GM21515 (cell line): ENCODE results near the gene DRAXIN.

ENCODE experiments used
- ATAC-seq: cut with Tn5 transposase; IDR thresholded peaks from one replicate; pipeline ENCODE4 v1.9.1; 2021; ENCODE audit not compliant: unreplicated experiment

Gene DRAXIN

DNA sequence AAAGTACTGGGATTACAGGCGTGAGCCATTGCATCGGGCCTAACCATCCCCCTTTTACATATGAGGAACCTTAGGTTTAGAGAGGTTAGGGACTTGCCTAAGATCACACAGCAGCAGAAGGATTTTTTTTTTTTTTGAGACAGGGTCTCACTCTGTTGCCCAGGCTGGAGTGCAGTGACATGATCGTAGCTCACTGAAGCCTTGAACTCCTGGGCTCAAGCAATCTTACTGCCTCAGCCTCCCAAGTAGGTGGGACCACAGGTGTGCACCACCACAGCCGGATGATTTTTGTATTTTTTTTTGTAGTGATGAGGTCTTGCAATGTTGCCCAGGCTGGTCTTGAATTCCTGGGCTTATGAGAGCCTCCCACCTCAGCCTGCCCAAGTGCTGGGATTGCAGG lies 68.3 kb downstream of the DRAXIN start:
- no peak for ATAC-seq

DNA sequence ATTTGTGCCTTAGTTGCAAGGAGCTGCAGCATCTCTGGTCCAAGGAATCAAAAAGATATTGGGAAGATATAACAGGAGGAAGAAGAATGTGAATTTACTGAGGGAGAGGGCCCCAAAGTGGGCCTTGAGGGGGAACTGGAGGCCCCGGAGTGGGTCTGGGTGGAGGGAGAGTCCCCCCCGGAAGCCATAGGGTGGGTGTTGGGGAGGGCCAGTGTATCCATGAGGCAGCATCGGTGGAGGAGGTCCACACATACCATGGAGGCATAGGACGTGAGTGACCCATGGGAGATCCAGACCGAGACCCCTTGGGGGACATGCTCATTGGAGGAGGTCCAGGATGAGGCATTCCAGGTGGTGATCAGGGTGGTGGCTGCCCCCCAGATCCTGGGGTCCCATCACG lies 69.8 kb downstream of the DRAXIN start:
- no peak for ATAC-seq

DNA sequence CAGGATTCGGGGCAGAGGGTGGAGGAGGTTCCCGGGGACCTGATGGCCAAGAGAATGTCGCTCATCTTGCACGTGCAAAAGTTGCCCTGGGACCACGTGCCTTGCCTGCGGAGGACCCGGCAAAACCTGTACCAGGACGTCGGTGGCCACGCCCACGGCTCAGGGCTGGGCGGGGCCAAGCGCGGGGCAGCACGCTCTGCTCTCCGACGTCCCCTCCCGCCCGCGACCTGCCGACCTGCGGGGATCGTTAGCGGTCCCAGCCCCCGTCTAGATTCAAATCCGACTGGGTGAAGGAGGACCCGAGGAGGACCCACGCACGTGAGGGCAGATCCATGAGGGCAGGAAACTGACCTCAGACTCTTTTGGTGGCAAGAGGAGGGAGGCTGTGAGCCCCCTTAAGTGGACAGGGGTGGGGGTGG lies 70.5 kb downstream of the DRAXIN start, which contains the start of gene C1orf167:
Gene C1orf167 (plus strand): TSS at position 206 of the 419 bp plus-strand sequence. CDS start 2,208 bp downstream, outside the sequence.
- ATAC-seq, result no peak

DNA sequence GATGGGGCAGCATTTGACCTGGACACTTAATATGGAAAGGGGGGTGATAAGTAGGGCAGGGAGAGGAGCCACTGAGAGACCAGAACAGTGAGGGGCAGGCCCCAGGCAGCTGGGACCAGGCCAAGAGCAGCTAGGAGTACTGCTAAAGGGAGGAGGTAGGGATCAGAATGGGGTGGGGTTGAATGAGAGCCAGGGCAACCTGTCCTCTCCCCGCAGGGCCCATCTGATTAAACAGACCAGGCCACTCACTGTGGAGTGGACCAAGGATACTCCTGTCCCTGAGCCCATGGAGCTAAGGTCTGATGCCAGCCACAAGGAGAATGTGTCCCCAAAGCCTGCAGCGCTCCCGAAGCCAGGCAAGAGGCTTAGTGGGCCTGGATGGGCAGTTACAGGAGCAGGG lies 72.6 kb downstream of the DRAXIN start:
- no peak for ATAC-seq

DNA sequence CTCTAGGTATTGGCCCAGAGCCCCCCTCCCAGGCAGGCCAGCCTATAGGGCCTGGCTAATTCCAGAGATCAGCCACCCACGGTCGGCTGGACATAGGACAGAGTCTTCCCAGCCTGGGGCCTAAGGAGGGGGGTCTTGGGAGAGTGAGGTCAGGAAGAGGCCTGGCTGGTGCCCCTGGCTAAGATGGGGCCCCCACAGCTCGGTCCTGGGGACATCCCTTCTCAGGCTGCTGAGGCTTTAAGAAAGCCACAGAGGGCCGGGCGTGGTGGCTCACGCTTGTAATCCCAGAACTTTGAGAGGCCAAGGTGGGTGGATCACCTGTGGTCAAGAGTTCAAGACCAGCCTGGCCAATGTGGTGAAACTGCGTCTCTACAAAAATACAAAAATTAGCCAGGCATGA lies 73.0 kb downstream of the DRAXIN start:
- no peak for ATAC-seq

DNA sequence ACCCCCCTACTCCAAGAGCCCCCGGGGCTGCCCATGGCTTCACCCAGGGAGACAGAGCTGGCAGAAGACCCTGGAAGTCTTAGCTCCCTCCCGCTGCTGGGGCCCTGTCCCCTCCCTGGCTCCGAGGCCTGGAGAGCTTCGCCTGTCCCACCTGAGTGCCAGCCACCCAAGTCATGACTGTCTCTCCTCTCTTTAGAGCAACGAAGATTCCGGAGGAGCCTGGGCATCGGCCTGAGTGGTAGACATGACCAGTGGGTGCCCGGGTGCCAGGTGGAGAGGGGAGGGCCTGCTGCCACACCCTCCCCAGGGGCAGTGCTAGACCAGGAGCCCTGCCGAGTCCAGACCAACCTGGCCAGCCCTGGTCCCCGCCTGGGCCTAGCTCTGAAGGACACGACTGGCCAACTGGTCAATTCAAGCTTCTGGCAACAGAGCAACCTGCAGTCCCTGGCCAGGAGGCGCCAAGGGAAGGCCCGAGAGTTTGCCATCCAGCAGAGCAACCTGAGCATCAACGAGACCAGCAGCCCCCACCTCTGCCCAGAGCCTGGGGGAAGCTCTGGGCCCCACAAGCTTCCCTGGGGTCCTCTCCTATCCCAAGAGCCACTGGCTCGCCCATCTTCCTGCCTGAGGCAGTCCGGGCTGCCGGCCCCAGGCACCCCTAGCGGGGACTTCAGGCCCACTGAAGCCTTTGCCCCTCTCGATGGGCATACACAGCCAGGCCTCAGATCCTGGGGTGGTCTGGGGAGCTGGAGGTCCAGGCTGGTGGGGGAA lies 74.3 kb downstream of the DRAXIN start:
- ATAC-seq, result no peak

DNA sequence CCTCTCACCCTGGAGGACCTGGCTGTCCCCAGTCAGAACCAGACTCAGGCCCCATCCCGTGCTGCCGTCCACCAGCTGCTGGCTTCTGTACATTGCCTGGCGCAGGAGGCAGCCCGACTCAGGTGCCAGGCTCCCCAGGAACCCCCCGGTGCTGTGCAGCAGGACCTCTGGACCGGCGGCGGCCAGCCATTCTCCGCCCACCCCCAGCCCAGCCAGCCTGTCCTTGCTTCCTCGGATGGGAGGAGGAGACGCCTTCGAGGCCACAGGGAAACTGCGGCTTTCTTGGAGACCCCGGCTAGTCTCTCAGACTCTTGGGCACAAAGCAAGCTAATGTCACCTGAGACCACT lies 74.9 kb downstream of the DRAXIN start:
- ATAC-seq, result no peak

DNA sequence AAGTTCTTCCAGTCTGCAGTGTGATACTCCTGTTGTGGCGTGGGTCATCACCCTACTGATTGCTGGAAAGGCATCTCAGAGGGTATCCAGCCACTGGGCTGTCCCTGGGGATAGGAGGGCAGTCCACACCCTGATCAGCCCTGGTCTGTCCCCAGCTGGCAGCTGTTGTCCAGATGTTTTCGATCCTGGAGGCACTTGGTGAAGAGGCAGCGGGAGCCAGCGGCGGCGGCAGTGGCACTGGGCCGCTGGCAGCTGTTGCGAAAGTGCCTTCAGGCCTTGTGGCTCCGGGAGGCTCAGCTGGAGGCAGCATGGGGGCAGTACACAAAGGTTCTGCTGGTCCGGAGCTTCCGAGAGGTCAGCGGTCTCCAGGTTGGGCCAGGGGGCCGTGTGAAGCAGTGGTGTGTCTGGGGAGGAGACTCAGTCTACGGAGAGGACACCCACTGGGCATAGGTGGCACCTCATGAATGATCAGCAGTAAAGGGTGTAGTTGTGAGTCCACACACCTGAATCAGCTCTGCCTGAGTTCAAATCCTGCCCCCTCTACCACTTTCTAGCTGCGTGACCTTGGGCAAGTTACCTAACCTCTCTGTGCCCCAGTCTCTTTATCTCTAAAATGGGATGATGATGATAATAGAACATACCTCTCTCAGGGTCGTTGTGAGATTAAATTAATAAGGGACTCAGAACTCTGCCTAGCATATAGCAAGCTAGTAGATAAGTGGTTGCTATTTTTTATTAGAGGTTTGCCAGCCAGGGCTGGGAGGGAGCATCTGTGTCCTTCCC lies 76.6 kb downstream of the DRAXIN start:
- ATAC-seq, result no peak

DNA sequence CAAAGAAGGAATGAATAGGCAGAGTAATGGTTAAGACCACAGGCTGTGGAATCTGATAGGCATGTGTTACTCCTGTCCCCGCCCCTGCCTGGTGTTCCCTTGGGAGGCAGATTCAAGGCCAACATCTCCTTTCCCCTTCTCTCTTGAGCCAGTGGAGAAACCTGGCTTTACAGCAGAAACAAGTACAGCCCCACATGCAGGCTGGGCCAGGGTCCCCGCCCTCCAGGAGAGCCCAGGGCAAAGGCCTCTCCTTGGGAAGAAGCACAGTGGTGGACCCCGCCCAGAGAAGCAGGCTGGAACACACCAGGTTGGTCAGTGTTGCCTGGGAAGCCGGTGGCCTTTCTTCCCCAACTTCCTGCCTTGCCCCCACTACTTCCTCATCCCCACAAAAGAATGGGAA lies 77.3 kb downstream of the DRAXIN start:
- no peak for ATAC-seq

DNA sequence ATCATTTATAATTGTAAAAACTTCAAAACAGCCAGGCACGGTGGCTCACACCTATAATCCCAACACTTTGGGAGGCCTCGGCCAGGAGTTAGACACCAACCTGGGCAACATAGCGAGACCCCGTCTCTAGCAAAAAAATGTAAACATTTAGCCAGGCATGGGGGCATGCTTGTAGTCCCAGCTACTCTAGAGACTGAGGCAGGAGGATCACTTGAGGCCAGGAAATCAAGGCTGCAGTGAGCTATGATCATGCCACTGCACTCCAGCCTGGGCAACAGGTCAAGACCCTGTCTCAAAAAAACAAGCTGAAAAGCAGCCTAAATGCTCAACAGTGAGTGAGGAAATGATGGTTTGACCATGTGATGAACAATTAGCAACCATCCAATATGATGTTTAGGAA lies 77.8 kb downstream of the DRAXIN start:
- ATAC-seq, result no peak

DNA sequence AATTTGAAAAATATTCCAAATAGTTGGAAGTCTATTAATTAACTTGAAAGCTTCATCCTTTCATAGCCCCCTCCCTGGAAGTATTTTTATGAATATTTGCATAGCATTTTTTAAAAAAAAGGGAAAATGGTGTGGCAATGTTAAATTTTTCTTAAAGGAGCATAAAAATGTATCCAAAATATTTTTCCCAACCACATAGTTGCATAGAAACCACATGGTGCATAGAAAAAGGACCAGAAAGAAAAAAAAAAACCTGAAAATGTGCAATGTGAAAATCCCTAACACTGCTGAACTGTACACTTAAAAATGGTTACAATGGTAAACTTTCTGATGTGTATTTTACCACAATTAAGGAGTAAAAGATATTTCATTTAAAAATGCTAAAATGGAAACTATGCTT lies 78.5 kb downstream of the DRAXIN start:
- no peak for ATAC-seq

DNA sequence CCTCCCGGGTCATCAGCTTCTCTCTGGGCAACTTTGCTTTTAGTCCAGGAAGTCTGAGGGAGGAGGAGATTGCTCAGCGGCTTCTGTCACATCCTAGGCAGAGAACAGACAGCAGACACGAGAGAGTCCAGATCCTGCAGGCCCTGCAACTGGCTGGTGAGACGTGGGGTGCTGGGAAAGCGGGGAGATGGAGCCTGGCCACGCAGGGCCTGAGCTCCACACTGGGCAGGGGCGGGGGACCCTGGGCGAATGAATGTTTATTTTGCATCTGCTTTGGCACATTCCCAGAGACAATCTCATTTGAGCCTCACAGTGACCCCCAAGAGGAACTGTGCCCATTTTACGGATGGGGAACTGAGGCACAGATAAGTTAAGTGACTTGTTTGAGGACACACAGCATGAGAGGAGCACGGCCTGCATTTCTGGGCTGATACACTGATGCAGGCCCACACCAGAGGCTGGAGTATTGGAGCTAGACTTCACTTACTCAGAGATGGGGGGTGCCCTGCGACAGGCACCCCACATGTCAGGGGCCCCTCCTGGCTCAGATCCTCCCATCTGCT lies 80.1 kb downstream of the DRAXIN start:
- no peak for ATAC-seq

DNA sequence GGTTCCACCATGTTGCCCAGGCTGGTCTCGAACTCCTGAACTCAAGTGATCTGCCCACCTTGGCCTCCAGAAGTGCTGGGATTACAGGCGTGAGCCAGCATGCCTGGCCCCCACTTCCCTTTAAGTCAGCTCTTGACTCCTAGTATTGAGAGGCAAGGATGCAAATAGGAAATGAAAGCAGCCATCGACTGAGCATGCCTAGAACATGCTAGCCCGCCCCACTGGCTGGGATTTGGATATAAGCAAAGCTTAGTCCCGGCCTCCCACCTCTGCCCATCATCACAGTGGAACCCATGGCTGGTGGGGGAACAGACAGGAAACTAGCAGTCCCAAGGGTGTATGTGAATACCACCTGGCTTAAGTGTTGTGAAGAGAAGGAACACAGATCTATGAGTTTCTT lies 80.9 kb downstream of the DRAXIN start:
- no peak for ATAC-seq

DNA sequence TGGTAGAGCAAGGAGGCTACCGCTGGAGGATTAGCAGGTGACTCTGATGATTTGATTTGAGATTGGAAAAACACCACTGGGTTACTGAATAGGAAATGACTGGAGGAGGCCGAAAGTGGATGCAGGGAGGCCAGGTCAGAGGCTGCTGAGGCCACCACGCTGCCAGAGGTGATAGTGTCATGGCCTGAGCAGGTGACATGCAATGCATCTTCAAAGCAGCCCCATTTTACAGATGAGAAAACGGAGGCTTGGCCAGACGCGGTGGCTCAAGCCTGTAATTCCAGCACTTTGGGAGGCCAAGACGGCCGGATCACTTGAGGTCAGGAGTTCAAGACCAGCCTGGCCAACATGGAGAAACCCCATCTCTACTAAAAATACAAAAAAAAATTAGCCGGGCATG lies 83.2 kb downstream of the DRAXIN start:
- ATAC-seq, result no peak
